ENCODE data around the gene NAALADL2. TPM values are rescaled to one million over a fixed set of nuclear protein-coding genes. Genes with fewer than 3 reads are reported as not detected.

The NAALADL2 gene
- total and polyA plus RNA-seq, 2 donors (not counting 1 experiment from before 2014, with no cell fraction given), result 8.8 to 11.6 TPM

GRCh38 chr3:175355801-175356335, 496.7 kb downstream of the NAALADL2 start:
- no peak for DNase-seq (ENCODE audit: low read depth in 2 of 2)
- no peaks in the 10 kb centered on the region for H4K20me1 ChIP-seq (ENCODE audit: control insufficient read depth, extremely low read depth, insufficient read depth, low read length)
- H3K9me3 ChIP-seq (ENCODE audit: control insufficient read depth, insufficient read depth, low read depth, low read length), result no peaks in the 10 kb centered on the region
- H3K4me2 ChIP-seq (ENCODE audit: extremely low read depth, insufficient read depth, low read length), result no peak overlapping the region
- H3K27me3 ChIP-seq (ENCODE audit: control insufficient read depth, insufficient read depth, low read length), result no peaks in the 10 kb centered on the region
- no peak overlapping the region for H3K27ac ChIP-seq (ENCODE audit: insufficient read depth, low read length)
- no peaks in the 10 kb centered on the region for H3K36me3 ChIP-seq (ENCODE audit: control insufficient read depth, insufficient read depth, low read length)
- H3K9ac ChIP-seq (ENCODE audit: insufficient read depth, low read length), result no peak overlapping the region
- TF ChIP-seq, protein P1, sequence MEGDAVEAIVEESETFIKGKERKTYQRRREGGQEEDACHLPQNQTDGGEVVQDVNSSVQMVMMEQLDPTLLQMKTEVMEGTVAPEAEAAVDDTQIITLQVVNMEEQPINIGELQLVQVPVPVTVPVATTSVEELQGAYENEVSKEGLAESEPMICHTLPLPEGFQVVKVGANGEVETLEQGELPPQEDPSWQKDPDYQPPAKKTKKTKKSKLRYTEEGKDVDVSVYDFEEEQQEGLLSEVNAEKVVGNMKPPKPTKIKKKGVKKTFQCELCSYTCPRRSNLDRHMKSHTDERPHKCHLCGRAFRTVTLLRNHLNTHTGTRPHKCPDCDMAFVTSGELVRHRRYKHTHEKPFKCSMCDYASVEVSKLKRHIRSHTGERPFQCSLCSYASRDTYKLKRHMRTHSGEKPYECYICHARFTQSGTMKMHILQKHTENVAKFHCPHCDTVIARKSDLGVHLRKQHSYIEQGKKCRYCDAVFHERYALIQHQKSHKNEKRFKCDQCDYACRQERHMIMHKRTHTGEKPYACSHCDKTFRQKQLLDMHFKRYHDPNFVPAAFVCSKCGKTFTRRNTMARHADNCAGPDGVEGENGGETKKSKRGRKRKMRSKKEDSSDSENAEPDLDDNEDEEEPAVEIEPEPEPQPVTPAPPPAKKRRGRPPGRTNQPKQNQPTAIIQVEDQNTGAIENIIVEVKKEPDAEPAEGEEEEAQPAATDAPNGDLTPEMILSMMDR (conservative IDR thresholded peaks at IDR 0.05 in 1 of 2, IDR thresholded peaks at IDR 0.05 in 1 of 2; ENCODE audit: low read depth in 1 of 2, low read length in 2 of 2), result no peak
- TF ChIP-seq EZH2 (IDR thresholded peaks at IDR 0.05; ENCODE audit: low read length, missing control alignments), result no peak
- H3K4me1 ChIP-seq (ENCODE audit: control insufficient read depth, extremely low read depth, insufficient read depth, low read length), result no peaks in the 10 kb centered on the region
- H2AFZ ChIP-seq (ENCODE audit: low read length), result no peak overlapping the region
- no peak overlapping the region for H3K4me3 ChIP-seq (replicated peaks in 1 of 4; ENCODE audit: control extremely low read depth in 1 of 4, insufficient read depth in 1 of 4, low read depth in 3 of 4, low read length in 4 of 4)
- no peaks in the 10 kb centered on the region for H3K79me2 ChIP-seq (ENCODE audit: control insufficient read depth, insufficient read depth, low read length)

DNA sequence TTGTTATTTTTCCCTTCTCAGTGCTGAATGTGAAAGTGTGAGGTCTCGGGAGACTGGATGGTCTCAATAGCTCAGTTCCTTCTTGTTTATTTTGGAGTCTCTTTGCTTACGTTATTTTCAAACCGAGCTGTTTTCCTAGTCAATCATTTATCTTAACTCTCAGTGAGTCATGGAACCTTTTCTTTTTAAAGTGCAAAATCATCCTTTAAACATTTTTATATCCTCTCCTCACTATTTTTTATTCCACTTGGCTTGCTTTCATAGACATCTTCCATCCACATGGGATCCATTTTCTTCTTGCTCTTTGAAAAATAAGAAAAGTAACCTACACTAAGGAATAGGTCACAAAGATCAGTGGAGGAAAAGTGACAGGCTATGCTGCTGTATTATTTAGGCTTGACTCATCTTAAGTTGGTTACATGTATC, 497.8 kb downstream of the NAALADL2 start:
- no peak overlapping the region for H3K4me2 ChIP-seq (ENCODE audit: extremely low read depth, insufficient read depth, low read length)
- no peak for TF ChIP-seq EZH2 (IDR thresholded peaks at IDR 0.05; ENCODE audit: low read length, missing control alignments)
- TF ChIP-seq, protein P1 (conservative IDR thresholded peaks at IDR 0.05 in 1 of 2, IDR thresholded peaks at IDR 0.05 in 1 of 2; ENCODE audit: low read depth in 1 of 2, low read length in 2 of 2), result no peak
- no peak overlapping the region for H3K9ac ChIP-seq (ENCODE audit: insufficient read depth, low read length)
- no peaks in the 10 kb centered on the region for H3K9me3 ChIP-seq (ENCODE audit: control insufficient read depth, insufficient read depth, low read depth, low read length)
- H2AFZ ChIP-seq (ENCODE audit: low read length), result no peak overlapping the region
- H3K79me2 ChIP-seq (ENCODE audit: control insufficient read depth, insufficient read depth, low read length), result no peaks in the 10 kb centered on the region
- H4K20me1 ChIP-seq (ENCODE audit: control insufficient read depth, extremely low read depth, insufficient read depth, low read length), result no peaks in the 10 kb centered on the region
- no peaks in the 10 kb centered on the region for H3K4me1 ChIP-seq (ENCODE audit: control insufficient read depth, extremely low read depth, insufficient read depth, low read length)
- H3K4me3 ChIP-seq (replicated peaks in 1 of 4; ENCODE audit: control extremely low read depth in 1 of 4, insufficient read depth in 1 of 4, low read depth in 3 of 4, low read length in 4 of 4), result no peak overlapping the region
- peak; percentile 58 to 73 for DNase-seq (ENCODE audit: low read depth in 2 of 2)
- no peaks in the 10 kb centered on the region for H3K36me3 ChIP-seq (ENCODE audit: control insufficient read depth, insufficient read depth, low read length)
- no peaks in the 10 kb centered on the region for H3K27me3 ChIP-seq (ENCODE audit: control insufficient read depth, insufficient read depth, low read length)
- H3K27ac ChIP-seq (ENCODE audit: insufficient read depth, low read length), result no peak overlapping the region

DNA sequence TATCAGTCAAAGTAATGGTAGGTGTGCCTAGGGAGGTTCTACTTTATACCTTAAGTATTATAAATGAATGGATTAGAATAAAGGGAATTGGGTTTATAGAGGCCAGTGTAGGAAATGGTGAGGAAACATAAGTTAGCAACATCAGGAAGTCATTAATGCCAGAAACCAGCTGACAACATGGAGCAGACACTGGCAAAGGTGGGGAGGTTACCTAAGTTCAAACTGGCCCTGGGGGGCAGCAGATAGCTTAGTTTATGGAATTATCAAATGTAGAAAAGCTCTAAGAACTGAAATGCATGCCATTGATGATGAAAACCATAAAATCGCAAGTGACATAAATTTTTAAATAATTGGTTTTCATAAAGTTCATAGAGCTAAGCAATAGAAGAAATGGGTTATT, 498.6 kb downstream of the NAALADL2 start:
- TF ChIP-seq, protein P1 (conservative IDR thresholded peaks at IDR 0.05 in 1 of 2, IDR thresholded peaks at IDR 0.05 in 1 of 2; ENCODE audit: low read depth in 1 of 2, low read length in 2 of 2), result no peak
- no peak for TF ChIP-seq EZH2 (IDR thresholded peaks at IDR 0.05; ENCODE audit: low read length, missing control alignments)
- H3K27me3 ChIP-seq (ENCODE audit: control insufficient read depth, insufficient read depth, low read length), result no peaks in the 10 kb centered on the region
- DNase-seq (ENCODE audit: low read depth in 2 of 2), result no peak
- no peak overlapping the region for H3K4me2 ChIP-seq (ENCODE audit: extremely low read depth, insufficient read depth, low read length)
- H3K36me3 ChIP-seq (ENCODE audit: control insufficient read depth, insufficient read depth, low read length), result no peaks in the 10 kb centered on the region
- H3K4me3 ChIP-seq (replicated peaks in 1 of 4; ENCODE audit: control extremely low read depth in 1 of 4, insufficient read depth in 1 of 4, low read depth in 3 of 4, low read length in 4 of 4), result no peak overlapping the region
- no peaks in the 10 kb centered on the region for H4K20me1 ChIP-seq (ENCODE audit: control insufficient read depth, extremely low read depth, insufficient read depth, low read length)
- no peaks in the 10 kb centered on the region for H3K4me1 ChIP-seq (ENCODE audit: control insufficient read depth, extremely low read depth, insufficient read depth, low read length)
- H3K27ac ChIP-seq (ENCODE audit: insufficient read depth, low read length), result no peak overlapping the region
- H3K79me2 ChIP-seq (ENCODE audit: control insufficient read depth, insufficient read depth, low read length), result no peaks in the 10 kb centered on the region
- no peaks in the 10 kb centered on the region for H3K9me3 ChIP-seq (ENCODE audit: control insufficient read depth, insufficient read depth, low read depth, low read length)
- no peak overlapping the region for H2AFZ ChIP-seq (ENCODE audit: low read length)
- H3K9ac ChIP-seq (ENCODE audit: insufficient read depth, low read length), result no peak overlapping the region
